Retinal pigment epithelial cell (primary cell): ENCODE data around the gene MMP7.

Experiments
- DNase-seq: peaks from one replicate; pipeline ENCODE4 v3.0.0-alpha.2; 2010; ENCODE audit warnings: low read depth
- H3K4me3 ChIP-seq: 2 replicates; pipeline ENCODE4 v1.5.1; 2011; ENCODE audit warnings: mild to moderate bottlenecking, low read length, control low read depth, moderate library complexity
- TF ChIP-seq, protein P1 (sequence below): conservative IDR thresholded peaks from 2 replicates; pipeline ENCODE4 v1.5.1; 2011; ENCODE audit warnings: low read depth, low read length, control low read depth, inconsistent platforms

The MMP7 gene

DNA sequence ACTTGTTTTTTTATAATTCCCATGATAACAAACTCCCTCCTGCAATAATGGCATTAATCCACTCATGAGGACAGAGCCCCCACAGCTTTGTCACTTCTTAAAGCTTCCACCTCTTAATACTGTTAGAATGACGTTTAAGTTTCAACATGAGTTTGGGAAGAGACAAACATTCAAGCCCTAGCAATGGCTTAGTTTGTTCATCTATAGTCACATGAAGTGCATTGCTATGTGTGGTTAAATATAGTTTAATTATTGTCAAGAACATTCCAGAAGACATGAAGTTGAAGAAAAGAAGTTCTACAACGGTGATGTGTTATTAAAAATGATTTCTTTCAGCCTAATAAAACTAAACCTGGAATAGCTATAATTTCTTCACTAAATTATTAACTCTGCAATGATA, 30.6 kb downstream of the MMP7 start:
- no peak for DNase-seq
- H3K4me3 ChIP-seq = no peak overlapping the region
- TF ChIP-seq, protein P1, sequence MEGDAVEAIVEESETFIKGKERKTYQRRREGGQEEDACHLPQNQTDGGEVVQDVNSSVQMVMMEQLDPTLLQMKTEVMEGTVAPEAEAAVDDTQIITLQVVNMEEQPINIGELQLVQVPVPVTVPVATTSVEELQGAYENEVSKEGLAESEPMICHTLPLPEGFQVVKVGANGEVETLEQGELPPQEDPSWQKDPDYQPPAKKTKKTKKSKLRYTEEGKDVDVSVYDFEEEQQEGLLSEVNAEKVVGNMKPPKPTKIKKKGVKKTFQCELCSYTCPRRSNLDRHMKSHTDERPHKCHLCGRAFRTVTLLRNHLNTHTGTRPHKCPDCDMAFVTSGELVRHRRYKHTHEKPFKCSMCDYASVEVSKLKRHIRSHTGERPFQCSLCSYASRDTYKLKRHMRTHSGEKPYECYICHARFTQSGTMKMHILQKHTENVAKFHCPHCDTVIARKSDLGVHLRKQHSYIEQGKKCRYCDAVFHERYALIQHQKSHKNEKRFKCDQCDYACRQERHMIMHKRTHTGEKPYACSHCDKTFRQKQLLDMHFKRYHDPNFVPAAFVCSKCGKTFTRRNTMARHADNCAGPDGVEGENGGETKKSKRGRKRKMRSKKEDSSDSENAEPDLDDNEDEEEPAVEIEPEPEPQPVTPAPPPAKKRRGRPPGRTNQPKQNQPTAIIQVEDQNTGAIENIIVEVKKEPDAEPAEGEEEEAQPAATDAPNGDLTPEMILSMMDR = no peak

DNA sequence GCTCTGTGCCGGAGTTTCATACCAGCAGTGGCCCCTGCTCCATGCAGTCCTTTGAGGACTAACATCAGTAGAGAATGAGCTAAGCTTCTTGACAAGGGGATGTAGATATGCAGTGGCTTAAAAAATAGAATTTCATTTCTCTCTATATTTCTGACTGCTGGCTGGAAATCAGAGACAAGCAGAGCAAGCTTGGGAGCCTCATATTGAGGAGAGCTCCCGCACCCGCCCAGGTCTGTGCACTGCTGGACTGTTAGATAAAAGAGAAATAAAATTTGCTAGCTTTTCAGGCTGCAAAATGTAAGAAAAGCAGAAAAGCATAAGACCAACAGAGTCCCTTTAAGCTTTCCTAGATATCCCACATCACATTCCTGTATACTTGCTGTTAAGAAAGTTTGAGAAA, 31.4 kb downstream of the MMP7 start:
- H3K4me3 ChIP-seq = no peak overlapping the region
- TF ChIP-seq, protein P1 = no peak
- no peak for DNase-seq

DNA sequence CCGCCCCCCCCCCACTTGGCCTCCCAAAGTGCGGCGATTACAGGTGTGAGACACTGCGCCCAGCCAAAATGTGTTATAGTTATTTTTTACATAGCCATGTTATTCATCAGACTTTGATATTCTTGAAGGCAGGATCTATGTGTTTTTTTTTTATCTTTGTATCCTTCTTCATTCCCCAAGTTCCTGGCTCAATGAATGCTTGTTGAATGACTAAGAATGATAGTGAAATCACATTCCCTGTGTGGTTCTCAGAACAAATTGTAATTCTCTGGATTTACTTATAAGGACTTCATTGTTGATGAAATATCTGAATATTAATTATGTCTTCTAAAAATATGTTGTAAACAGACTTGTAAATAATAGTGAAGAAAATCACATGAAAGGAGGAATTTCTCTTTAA, 33.5 kb downstream of the MMP7 start:
- TF ChIP-seq, protein P1 = no peak
- no peak for DNase-seq
- H3K4me3 ChIP-seq = no peak overlapping the region

DNA sequence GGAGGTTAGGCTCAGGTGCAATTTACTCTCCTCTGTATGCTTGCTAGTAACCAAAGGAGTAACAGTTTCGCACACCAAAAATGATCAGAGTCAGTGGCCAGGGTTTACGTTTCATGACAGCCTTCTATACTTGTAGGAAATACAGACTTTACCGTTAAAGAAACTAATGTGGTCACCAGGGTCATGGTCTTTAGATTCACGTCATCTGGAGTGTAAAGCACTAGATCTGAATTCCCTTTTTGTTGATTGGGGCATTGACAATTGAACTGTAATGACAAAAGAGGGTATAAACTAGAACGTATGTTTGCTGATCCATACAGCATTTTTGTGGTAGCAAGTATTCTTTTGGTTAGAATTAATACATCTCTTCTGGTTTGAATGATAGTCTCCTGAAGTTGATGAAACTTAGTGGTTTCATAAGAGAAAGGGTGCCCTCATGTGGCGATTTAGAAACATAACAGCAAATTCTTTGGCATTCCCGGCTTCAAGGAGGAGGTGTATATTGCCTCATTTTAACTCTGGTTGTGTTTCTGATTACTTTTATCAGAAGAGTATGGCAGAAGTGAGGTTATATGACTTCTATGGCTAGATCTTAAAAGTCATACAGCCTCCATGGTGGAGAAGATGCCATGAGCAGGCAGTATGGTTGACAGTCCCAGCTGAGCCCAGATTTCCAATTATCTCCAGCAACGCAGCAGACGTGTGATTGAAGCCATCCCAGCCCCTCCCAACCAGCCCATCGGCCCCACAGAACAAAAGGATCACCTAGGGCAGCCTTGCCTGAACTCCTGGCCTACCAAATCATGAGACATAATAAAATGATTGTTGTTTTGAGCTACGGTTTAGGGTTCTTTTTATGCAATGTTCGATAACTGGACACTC, 35.1 kb downstream of the MMP7 start:
- TF ChIP-seq, protein P1 = peak; percentile 58
- H3K4me3 ChIP-seq = no peak overlapping the region
- peak; percentile 57 for DNase-seq

DNA sequence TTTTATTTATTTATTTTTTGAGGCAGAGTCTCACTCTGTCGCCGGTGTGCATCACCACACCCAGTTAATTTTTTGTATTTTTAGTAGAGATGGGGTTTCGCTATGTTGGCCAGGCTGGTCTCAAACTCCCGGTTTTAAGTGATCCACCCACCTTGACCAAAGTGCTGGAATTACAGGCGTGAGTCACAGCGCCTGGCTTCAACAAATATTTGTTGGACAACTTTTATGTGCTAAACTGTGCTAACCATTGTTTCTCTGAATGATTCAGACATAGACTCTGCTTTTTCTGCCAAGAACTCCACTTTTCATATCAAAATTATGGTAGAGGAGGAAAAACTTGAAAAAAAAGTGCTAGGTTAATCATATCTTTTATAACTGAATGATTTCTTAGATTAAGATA, 36.3 kb downstream of the MMP7 start:
- TF ChIP-seq, protein P1 = no peak
- peak; percentile 65 for DNase-seq
- no peak overlapping the region for H3K4me3 ChIP-seq

DNA sequence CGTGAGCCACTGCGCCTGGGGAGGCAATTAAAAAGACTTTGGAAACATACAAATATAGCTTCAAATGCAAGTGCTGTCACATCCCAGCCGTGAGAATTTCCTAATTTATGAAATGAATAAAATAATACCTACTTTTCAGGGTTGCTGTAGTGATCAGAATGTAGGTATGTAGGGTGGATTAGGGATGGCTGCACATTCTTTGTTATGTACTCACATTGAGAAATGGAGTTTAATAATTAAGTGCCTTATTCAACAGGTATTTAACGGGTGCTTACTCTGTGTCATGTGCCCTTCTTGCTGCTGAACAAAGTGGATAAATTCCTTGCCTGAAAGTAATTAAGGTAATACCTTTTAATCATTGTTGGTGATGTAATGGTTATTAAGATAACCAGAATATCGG, 37.0 kb downstream of the MMP7 start:
- no peak overlapping the region for H3K4me3 ChIP-seq
- DNase-seq = peak; percentile 82
- TF ChIP-seq, protein P1 = no peak

DNA sequence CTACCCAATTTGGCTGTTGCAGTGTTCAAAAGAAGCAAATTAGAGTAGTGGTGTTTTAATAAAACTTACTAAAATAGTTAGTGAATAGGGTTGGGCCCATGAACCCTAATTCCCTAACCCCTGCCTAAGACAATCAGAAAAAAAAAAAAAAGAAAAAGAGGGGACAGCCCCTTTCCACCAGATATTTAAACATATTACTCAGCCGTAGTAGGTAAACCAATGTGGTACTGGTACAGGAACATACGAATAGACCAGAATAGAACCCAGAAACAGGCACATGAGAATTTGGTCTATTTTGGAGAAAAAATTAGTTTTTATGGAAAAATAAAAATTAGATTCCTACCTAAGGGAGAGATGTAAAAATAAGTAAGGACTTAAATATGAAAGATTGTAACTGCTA, 38.6 kb downstream of the MMP7 start:
- DNase-seq = no peak
- TF ChIP-seq, protein P1 = no peak
- no peak overlapping the region for H3K4me3 ChIP-seq
